Stimulated activated CD4-positive, alpha-beta T cell treated with anti-CD3 and anti-CD28 coated beads, Interleukin-12 subunit alpha, Interleukin-12 subunit beta, amount 100 ng/mL, for 24 hours (primary cell): ENCODE measurements around the gene DICER1.

ENCODE experiments used
- DNase-seq, 2 experiments: peaks; one replicate each; pipeline ENCODE4 v3.0.0-alpha.2; 2020; ENCODE audit warnings: low read depth in 2 of 2

The DICER1 gene

GRCh38 chr14:95040708-95041476, 116.4 kb downstream of the DICER1 start:
- DNase-seq = no peak

- DNase-seq = no peak
Observed at GRCh38 chr14:95039993-95040348, 117.4 kb downstream of the DICER1 start.

- DNase-seq = no peak
Observed at GRCh38 chr14:95039259-95039992, 117.9 kb downstream of the DICER1 start.

GRCh38 chr14:95038521-95039250, 118.6 kb downstream of the DICER1 start:
- DNase-seq = no peak

GRCh38 chr14:95037273-95037672, 120.1 kb downstream of the DICER1 start:
- DNase-seq = no peak
